Choroid plexus epithelial cell (primary cell): ENCODE measurements around the gene KCTD14.

Experiments used
- DNase-seq: peaks from one replicate; pipeline ENCODE4 v3.0.0-alpha.2; 2010; ENCODE audit warnings: low read depth
- H3K4me3 ChIP-seq: 2 replicates; pipeline ENCODE4 v1.5.1; 2011; ENCODE audit warnings: low read depth, mild to moderate bottlenecking, control low read depth, low read length, moderate library complexity
- CTCF ChIP-seq: conservative IDR thresholded peaks from 2 replicates; pipeline ENCODE4 v1.5.1; 2011; ENCODE audit warnings: low read depth, mild to moderate bottlenecking, control low read depth, inconsistent platforms, low read length, moderate library complexity

Gene KCTD14

GRCh38 chr11:78057462-78058055 lies 34.5 kb upstream of the KCTD14 start:
- H3K4me3 ChIP-seq: no peak overlapping the region

GRCh38 chr11:78056093-78056492 lies 33.0 kb upstream of the KCTD14 start:
- no peak for DNase-seq
- H3K4me3 ChIP-seq: no peak overlapping the region
- TF ChIP-seq CTCF: no peak

More at GRCh38 chr11:78057462-78058055, 34.5 kb upstream of the KCTD14 start:
- DNase-seq: no peak
- no peak for TF ChIP-seq CTCF

GRCh38 chr11:78054971-78055370 lies 31.9 kb upstream of the KCTD14 start:
- H3K4me3 ChIP-seq: no peak overlapping the region
- TF ChIP-seq CTCF: no peak
- no peak for DNase-seq

- no peak for TF ChIP-seq CTCF
- no peak overlapping the region for H3K4me3 ChIP-seq
- DNase-seq: peak; percentile 60
Measured at GRCh38 chr11:78050964-78051831, 28.1 kb upstream of the KCTD14 start.

GRCh38 chr11:78049348-78049747 lies 26.3 kb upstream of the KCTD14 start:
- H3K4me3 ChIP-seq: no peak overlapping the region
- DNase-seq: no peak
- TF ChIP-seq CTCF: no peak

GRCh38 chr11:78048561-78048960 lies 25.5 kb upstream of the KCTD14 start:
- H3K4me3 ChIP-seq: no peak overlapping the region

More at GRCh38 chr11:78048561-78048960, 25.5 kb upstream of the KCTD14 start:
- no peak for TF ChIP-seq CTCF
- DNase-seq: no peak
